NCI-H187 (cell line): ENCODE data around the gene FAM83G.

Experiments used
- DNase-seq, 2 experiments: peaks; one replicate each; lab custom pipeline; 2025; lab: John Stamatoyannopoulos, UW

FAM83G gene

GRCh38 chr17:19005789-19006430, 1.3 kb upstream of the FAM83G start:
- DNase-seq, result no peak

GRCh38 chr17:19005137-19005773, 691 bp upstream of the FAM83G start:
- no peak for DNase-seq

GRCh38 chr17:19003543-19004420, 782 bp downstream of the FAM83G start:
- DNase-seq, result no peak

GRCh38 chr17:19002805-19003542, 1.6 kb downstream of the FAM83G start:
- no peak for DNase-seq

- no peak for DNase-seq
Observed at GRCh38 chr17:19001907-19002590, 2.5 kb downstream of the FAM83G start.

GRCh38 chr17:19000531-19001325, 3.8 kb downstream of the FAM83G start:
- DNase-seq, result no peak

- DNase-seq, result no peak
Observed at GRCh38 chr17:18999911-19000310, 4.7 kb downstream of the FAM83G start.

GRCh38 chr17:18999394-18999793, 5.2 kb downstream of the FAM83G start:
- DNase-seq, result no peak

GRCh38 chr17:18997650-18998196, 6.8 kb downstream of the FAM83G start:
- DNase-seq, result no peak

GRCh38 chr17:18996458-18996857, 8.1 kb downstream of the FAM83G start:
- DNase-seq, result no peak

GRCh38 chr17:18995220-18995619, 9.3 kb downstream of the FAM83G start:
- no peak for DNase-seq

GRCh38 chr17:18994631-18995030, 9.9 kb downstream of the FAM83G start:
- no peak for DNase-seq

GRCh38 chr17:18993905-18994526, 10.5 kb downstream of the FAM83G start:
- no peak for DNase-seq

GRCh38 chr17:18992454-18993130, 12.0 kb downstream of the FAM83G start:
- DNase-seq, result peak in 1 of 2 experiments; percentile 9

- no peak for DNase-seq
Observed at GRCh38 chr17:18991531-18992315, 12.8 kb downstream of the FAM83G start.

GRCh38 chr17:18990331-18990730, 14.2 kb downstream of the FAM83G start:
- no peak for DNase-seq

- DNase-seq, result no peak
Observed at GRCh38 chr17:18988546-18989173, 15.9 kb downstream of the FAM83G start.
